Measurements from ENCODE around the gene FBLN2. TPM values are rescaled to one million over a fixed set of nuclear protein-coding genes. Genes with fewer than 3 reads are reported as not detected.

The FBLN2 gene
- polyA plus RNA-seq, 1 donor = 14.4 TPM

DNA sequence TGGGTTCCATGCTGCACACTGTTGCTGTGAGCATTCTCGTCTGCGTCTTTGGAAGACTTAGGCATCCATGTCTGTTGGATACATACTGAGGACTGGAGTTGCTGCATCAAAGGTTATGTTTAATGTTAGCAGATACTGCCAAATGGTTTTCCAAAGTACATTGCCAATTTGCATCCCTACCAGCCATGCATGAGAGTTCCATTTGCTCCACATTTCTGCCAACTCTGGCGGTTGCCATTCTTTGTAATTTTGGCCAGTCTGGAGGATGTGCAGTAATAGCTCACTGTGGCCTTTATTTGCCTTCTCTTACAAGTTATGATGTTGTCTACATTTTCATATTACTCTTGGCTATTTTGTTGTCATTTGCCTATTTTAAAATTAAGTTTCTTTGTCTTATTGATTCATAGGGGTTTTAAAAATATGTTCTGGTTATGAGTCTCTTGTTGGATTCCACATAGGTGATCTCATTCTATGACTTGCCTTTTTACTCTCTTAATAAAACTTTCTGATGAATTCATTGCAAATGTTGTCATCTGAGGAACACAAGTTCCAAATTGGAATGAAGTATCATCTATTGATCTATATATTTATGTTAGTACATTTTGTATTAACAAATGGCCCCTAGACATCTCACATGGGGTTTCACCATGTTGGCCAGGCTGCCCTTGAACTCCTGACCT lies 42.1 kb downstream of the FBLN2 start:
- no CpG with 5 or more reads among the region's 3 CpGs for WGBS (ENCODE audit: insufficient coverage, low lambda C conversion rate)
- no peaks in the 10 kb centered on the region for H3K4me1 ChIP-seq (ENCODE audit: control insufficient read depth, insufficient read depth, low read length)
- no peaks in the 10 kb centered on the region for H3K36me3 ChIP-seq (ENCODE audit: control insufficient read depth, insufficient read depth, low read length)
- H3K9me3 ChIP-seq (ENCODE audit: control insufficient read depth, low read depth, low read length) = no peaks in the 10 kb centered on the region
- no peak overlapping the region for H3K27ac ChIP-seq (ENCODE audit: low read length)
- no peak overlapping the region for H3K4me3 ChIP-seq (ENCODE audit: low read length)
- peaks cover 6% of the 10 kb centered on the region for H3K27me3 ChIP-seq (ENCODE audit: control insufficient read depth, insufficient read depth, low read length)
- DNase-seq = no peak

DNA sequence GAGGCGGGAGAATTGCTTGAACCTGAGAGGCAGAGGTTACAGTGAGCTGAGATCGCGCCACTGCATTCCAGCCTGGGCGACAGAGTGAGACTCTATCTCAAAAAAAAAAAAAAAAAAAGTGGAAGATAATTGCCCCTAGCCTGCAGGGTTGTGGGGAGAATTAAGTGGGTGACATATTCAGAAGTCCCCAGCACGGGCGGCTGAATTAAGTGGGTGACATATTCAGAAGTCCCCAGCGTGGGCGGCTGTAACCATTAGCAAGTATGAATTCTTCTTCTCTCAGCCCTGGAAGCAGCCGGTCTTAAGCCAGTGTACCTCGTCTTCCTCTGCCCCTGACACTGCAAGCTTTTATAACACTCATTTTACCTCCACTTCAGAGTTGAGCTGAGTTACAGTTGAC lies 44.7 kb downstream of the FBLN2 start:
- Histone ChIP-seq H3K27me3 (ENCODE audit: control insufficient read depth, insufficient read depth, low read length) (peaks cover 6% of the 10 kb centered on the region), H3K4me1 (ENCODE audit: control insufficient read depth, insufficient read depth, low read length) (no peaks in the 10 kb centered on the region), H3K9me3 (ENCODE audit: control insufficient read depth, low read depth, low read length) (no peaks in the 10 kb centered on the region), H3K36me3 (ENCODE audit: control insufficient read depth, insufficient read depth, low read length) (no peaks in the 10 kb centered on the region), H3K27ac (ENCODE audit: low read length) (no peak overlapping the region), H3K4me3 (ENCODE audit: low read length) (no peak overlapping the region)
- WGBS (ENCODE audit: insufficient coverage, low lambda C conversion rate) = no CpG with 5 or more reads among the region's 10 CpGs
- DNase-seq = no peak

DNA sequence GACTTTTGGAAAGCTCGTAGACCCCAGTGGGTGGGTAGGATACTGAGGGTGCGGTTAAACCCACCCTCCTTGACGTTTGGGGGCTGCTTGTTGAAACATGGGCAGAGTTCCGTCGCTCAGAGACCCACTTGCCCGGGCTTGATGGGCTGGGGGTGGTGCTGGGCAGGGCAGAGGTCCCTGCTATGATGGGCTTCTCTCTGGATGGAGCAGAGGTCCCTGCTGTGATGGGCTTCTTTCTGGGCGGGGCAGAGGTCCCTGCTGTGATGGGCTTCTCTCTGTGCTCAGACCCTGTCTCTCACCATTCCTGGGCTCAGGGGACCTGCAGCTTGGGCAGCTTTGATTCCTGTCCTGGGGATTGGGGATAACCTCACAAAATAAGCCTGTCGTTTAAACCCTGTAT lies 45.2 kb downstream of the FBLN2 start:
- no peak for DNase-seq
- Histone ChIP-seq H3K4me1 (ENCODE audit: control insufficient read depth, insufficient read depth, low read length) (no peaks in the 10 kb centered on the region), H3K9me3 (ENCODE audit: control insufficient read depth, low read depth, low read length) (no peaks in the 10 kb centered on the region), H3K36me3 (ENCODE audit: control insufficient read depth, insufficient read depth, low read length) (no peaks in the 10 kb centered on the region), H3K27ac (ENCODE audit: low read length) (no peak overlapping the region), H3K27me3 (ENCODE audit: control insufficient read depth, insufficient read depth, low read length) (peaks cover 6% of the 10 kb centered on the region), H3K4me3 (ENCODE audit: low read length) (no peak overlapping the region)
- WGBS (ENCODE audit: insufficient coverage, low lambda C conversion rate) = no CpG with 5 or more reads among the region's 8 CpGs

DNA sequence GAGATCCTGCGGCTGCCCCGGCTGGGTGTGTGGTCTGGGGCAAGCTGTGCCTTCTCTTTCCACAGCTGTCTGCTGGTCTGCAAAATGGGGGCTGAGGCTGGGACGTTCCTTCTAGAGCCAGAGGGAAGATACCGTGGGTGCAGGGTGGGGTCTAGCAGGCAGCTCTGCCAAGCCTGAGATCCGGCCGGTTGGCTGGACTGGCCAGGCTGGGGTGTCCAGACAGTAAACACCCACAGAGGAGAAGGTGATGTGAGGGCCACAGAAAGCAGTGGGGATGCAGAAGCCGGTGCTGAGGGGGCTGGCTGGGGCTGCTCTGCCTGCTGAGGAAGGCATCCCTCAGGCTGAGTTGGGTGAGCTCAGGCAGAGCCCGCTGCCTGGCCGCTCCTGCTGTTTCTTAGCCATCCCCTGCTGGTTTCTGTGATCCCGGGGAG lies 46.1 kb downstream of the FBLN2 start:
- H3K9me3 ChIP-seq (ENCODE audit: control insufficient read depth, low read depth, low read length) = no peaks in the 10 kb centered on the region
- no CpG with 5 or more reads among the region's 10 CpGs for WGBS (ENCODE audit: insufficient coverage, low lambda C conversion rate)

DNA sequence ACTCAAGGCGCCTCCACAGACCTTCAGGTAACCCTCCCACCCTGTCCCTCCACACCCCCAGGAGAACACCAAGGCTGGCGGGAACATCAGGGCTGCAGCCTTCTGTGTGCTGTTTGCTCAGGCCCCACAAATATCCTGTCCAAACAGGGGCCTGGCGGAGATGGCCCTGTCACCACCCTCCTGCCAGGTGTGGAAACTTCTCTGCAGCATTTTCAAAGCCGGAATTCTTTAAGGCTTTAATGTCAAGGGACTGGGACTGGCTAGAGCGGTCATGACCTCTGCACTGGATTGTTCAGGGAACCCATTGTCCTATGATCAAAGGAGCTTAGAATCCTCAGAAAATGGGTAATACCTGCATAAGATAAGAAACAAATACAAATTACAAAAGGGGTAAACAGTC lies 46.6 kb downstream of the FBLN2 start:
- no peak for DNase-seq
- Histone ChIP-seq H3K9me3 (ENCODE audit: control insufficient read depth, low read depth, low read length) (no peaks in the 10 kb centered on the region), H3K27ac (ENCODE audit: low read length) (no peak overlapping the region), H3K27me3 (ENCODE audit: control insufficient read depth, insufficient read depth, low read length) (peaks cover 6% of the 10 kb centered on the region), H3K4me3 (ENCODE audit: low read length) (no peak overlapping the region), H3K4me1 (ENCODE audit: control insufficient read depth, insufficient read depth, low read length) (no peaks in the 10 kb centered on the region), H3K36me3 (ENCODE audit: control insufficient read depth, insufficient read depth, low read length) (no peaks in the 10 kb centered on the region)
- no CpG with 5 or more reads among the region's 5 CpGs for WGBS (ENCODE audit: insufficient coverage, low lambda C conversion rate)

More for the DNA sequence above, 46.1 kb downstream of the FBLN2 start:
- Histone ChIP-seq H3K4me1 (ENCODE audit: control insufficient read depth, insufficient read depth, low read length) (no peaks in the 10 kb centered on the region), H3K4me3 (ENCODE audit: low read length) (no peak overlapping the region), H3K27ac (ENCODE audit: low read length) (no peak overlapping the region), H3K27me3 (ENCODE audit: control insufficient read depth, insufficient read depth, low read length) (peaks cover 6% of the 10 kb centered on the region), H3K36me3 (ENCODE audit: control insufficient read depth, insufficient read depth, low read length) (no peaks in the 10 kb centered on the region)
- DNase-seq = no peak

DNA sequence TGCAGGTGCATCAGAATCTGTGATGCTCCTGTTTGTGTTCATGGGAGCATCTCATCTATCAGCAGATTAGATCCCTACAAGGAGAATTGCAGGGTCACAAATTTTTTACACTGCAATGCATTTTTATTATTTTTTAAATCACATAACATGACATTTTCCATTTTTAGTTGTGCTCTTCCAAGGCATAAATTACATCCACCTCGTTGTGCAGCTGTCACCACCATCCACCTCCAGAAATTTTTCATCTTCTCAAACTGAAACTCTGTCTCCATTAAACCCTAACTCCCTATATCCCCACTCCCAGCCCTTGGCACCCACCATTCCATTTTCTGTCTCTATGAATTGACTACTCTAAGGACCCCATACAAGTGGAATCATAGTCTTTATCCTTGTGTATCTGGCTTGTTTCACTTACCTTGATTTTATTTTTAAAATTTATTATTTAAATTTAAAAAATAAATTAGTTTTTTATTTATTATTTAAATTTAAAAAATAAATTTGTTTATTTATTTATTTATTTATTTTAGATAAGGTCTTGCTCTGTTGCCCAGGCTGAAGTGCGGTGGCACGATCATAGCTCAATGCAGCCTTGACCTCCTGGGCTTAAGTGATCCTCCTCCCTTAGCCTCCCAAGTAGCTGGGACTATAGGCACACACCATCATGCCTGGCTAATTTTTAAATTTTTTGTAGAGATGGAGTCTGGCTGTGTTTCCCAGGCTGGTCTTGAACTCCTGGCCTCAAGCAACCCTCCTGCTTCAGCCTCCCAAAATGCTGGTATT lies 47.7 kb downstream of the FBLN2 start:
- no peaks in the 10 kb centered on the region for H3K9me3 ChIP-seq (ENCODE audit: control insufficient read depth, low read depth, low read length)
- H3K4me1 ChIP-seq (ENCODE audit: control insufficient read depth, insufficient read depth, low read length) = no peaks in the 10 kb centered on the region
- H3K36me3 ChIP-seq (ENCODE audit: control insufficient read depth, insufficient read depth, low read length) = no peaks in the 10 kb centered on the region
- H3K4me3 ChIP-seq (ENCODE audit: low read length) = no peak overlapping the region
- WGBS (ENCODE audit: insufficient coverage, low lambda C conversion rate) = 86% methylated on average over 1 of the region's 3 CpGs
- no peak for DNase-seq
- H3K27ac ChIP-seq (ENCODE audit: low read length) = no peak overlapping the region
- H3K27me3 ChIP-seq (ENCODE audit: control insufficient read depth, insufficient read depth, low read length) = peaks cover 6% of the 10 kb centered on the region

DNA sequence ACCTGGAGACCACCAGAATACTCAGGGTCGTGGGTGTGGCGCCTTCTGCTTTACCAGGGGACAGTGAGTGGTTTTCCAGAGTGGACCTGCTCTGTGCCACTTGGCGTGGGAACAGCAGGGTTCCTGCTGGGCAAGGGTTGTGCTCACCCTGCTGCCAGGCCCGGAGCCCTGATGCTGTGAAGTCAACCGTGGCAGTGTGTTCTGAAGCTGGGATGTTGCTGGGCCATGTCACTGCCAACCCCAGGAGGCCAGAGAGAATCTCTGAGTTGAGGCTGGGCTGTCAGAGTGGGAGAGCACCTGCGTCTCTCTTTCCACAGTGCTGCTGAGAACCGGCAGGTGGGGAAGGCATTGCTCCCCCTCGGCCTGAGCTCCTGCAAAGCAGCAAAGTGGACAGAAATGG lies 48.7 kb downstream of the FBLN2 start:
- H3K27me3 ChIP-seq (ENCODE audit: control insufficient read depth, insufficient read depth, low read length) = peaks cover 6% of the 10 kb centered on the region
- no peaks in the 10 kb centered on the region for H3K4me1 ChIP-seq (ENCODE audit: control insufficient read depth, insufficient read depth, low read length)
- H3K9me3 ChIP-seq (ENCODE audit: control insufficient read depth, low read depth, low read length) = no peaks in the 10 kb centered on the region
- H3K4me3 ChIP-seq (ENCODE audit: low read length) = no peak overlapping the region
- H3K36me3 ChIP-seq (ENCODE audit: control insufficient read depth, insufficient read depth, low read length) = no peaks in the 10 kb centered on the region
- H3K27ac ChIP-seq (ENCODE audit: low read length) = no peak overlapping the region
- DNase-seq = no peak
- WGBS (ENCODE audit: insufficient coverage, low lambda C conversion rate) = no CpG with 5 or more reads among the region's 8 CpGs

DNA sequence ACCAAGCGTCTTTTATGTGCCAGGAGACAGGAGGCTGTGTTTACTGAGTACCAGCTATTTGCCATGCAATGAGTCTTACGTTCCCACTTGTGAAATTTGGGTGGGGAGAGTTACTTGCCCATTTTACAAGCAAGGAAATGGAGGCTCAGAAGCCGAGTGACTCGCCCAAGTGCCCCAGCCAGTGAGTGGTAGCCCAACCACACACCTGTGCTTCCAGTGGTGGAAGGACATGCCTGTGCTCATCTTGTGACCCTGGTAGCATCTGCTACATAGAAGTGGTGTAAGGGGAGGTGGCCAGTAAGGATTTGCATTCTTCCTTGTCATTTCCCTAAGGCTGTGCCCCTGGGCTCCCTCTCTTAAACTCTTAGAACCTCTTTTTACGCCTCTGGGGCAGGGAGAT lies 49.3 kb downstream of the FBLN2 start:
- Histone ChIP-seq H3K36me3 (ENCODE audit: control insufficient read depth, insufficient read depth, low read length) (no peaks in the 10 kb centered on the region), H3K4me1 (ENCODE audit: control insufficient read depth, insufficient read depth, low read length) (no peaks in the 10 kb centered on the region), H3K27ac (ENCODE audit: low read length) (no peak overlapping the region), H3K27me3 (ENCODE audit: control insufficient read depth, insufficient read depth, low read length) (peaks cover 6% of the 10 kb centered on the region), H3K4me3 (ENCODE audit: low read length) (no peak overlapping the region), H3K9me3 (ENCODE audit: control insufficient read depth, low read depth, low read length) (no peaks in the 10 kb centered on the region)
- no CpG with 5 or more reads among the region's 5 CpGs for WGBS (ENCODE audit: insufficient coverage, low lambda C conversion rate)
- DNase-seq = no peak

DNA sequence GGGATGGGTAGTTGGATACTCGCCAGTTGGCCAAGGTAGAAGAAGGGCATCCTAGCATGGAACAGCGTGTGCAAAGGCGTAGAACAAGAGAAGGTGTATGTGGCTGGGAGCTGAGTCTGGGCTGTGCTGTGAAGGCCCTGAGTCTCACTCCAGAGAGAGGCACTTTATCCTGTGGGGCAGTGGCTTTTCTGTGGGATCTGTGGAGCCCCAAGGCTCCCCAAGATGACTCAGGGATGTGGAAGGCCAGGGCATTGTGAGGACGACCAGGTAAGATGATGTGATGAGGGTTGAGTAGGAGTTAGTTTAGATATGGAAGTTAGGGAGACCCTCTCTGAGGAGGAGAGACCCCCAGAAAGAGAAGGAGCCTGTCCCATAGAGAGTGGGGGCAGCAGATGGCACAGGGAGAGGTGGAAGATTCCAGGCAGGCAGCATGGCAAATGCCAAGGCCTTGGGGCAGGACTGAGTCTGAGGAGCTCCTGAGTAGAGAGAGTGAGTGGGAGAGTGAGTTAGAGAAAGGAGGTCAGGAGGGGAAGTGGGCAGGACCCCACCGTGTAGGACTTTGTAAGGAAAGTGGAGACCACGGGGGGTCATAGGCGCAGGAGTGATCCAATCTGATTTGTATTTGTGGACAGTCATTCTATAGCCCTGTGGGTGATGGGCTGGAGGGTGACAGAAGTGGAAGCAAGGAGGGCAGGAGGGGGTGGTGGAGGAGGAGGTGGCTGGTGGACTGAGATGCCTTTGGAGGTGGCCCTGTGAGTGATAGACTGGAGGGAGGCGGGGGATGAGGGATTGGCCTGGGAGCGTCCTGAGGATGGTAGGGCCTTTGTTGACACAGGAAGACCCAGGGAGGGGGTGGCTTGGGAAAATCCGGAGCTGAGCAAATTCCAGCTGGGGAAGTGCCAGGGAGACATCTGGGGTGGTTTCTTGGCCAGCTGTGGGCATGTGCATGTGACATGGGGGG lies 50.3 kb downstream of the FBLN2 start:
- Histone ChIP-seq H3K4me3 (ENCODE audit: low read length) (no peak overlapping the region), H3K27ac (ENCODE audit: low read length) (no peak overlapping the region), H3K4me1 (ENCODE audit: control insufficient read depth, insufficient read depth, low read length) (no peaks in the 10 kb centered on the region), H3K9me3 (ENCODE audit: control insufficient read depth, low read depth, low read length) (no peaks in the 10 kb centered on the region), H3K36me3 (ENCODE audit: control insufficient read depth, insufficient read depth, low read length) (no peaks in the 10 kb centered on the region), H3K27me3 (ENCODE audit: control insufficient read depth, insufficient read depth, low read length) (peaks cover 6% of the 10 kb centered on the region)
- DNase-seq = no peak
- 10% methylated on average over 2 of the region's 10 CpGs for WGBS (ENCODE audit: insufficient coverage, low lambda C conversion rate)

DNA sequence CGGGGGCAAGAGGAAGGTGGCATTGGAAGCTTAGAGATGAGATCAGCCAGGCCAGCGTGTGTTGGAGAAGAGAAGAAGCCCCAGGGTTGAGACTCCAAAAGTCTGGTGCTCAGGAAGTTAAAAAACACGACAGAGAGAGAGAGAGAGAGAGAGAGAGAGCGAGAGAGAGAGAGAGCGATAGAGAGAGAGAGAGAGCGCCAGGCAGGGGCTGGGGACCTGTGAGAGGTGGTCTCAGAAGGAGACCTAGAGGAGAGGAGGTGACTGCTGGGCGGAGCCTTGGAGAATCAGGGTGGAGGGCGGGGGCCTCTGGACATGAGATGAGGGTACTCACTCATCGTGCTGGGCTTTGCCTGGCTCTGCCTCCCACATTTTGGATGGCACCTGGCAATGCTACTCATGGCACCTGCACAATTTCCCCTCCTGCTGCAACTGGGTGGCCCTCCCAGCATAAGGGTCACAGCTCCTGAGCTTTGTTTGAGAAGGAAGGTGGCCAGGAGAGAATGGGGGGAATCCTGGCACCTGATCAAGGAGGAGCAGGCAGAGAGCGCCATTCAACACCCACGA lies 51.0 kb downstream of the FBLN2 start:
- Histone ChIP-seq H3K4me1 (ENCODE audit: control insufficient read depth, insufficient read depth, low read length) (no peaks in the 10 kb centered on the region), H3K27me3 (ENCODE audit: control insufficient read depth, insufficient read depth, low read length) (no peaks in the 10 kb centered on the region), H3K4me3 (ENCODE audit: low read length) (no peak overlapping the region), H3K9me3 (ENCODE audit: control insufficient read depth, low read depth, low read length) (no peaks in the 10 kb centered on the region), H3K27ac (ENCODE audit: low read length) (no peak overlapping the region), H3K36me3 (ENCODE audit: control insufficient read depth, insufficient read depth, low read length) (no peaks in the 10 kb centered on the region)
- WGBS (ENCODE audit: insufficient coverage, low lambda C conversion rate) = 50% methylated on average over 1 of the region's 11 CpGs
- DNase-seq = no peak
